Measurements from ENCODE around the gene ZNF573. TPM values are rescaled to one million over a fixed set of nuclear protein-coding genes. Genes with fewer than 3 reads are reported as not detected.

The ZNF573 gene
- total and polyA plus RNA-seq, 9 of the 15 experiments (the other 6 are each of a cell fraction or from before 2014, with no cell fraction given), result 1.5 to 7.9 (median 4.3) TPM

- Histone ChIP-seq H3K4me1 (replicated peaks in 1 of 2; ENCODE audit: control insufficient read depth in 2 of 2, insufficient read depth in 2 of 2, low read length in 2 of 2) (no peaks in the 10 kb centered on the region), H3K9ac (ENCODE audit: insufficient read depth in 1 of 2, low read depth in 2 of 2, low read length in 2 of 2) (no peak overlapping the region), H3K9me3 (replicated peaks; ENCODE audit: control insufficient read depth, insufficient read depth, low read depth, low read length) (no peaks in the 10 kb centered on the region), H4K20me1 (replicated peaks; ENCODE audit: control insufficient read depth, insufficient read depth, low read length) (no peaks in the 10 kb centered on the region), H3K27ac (ENCODE audit: extremely low read depth, low read depth, low read length) (no peak overlapping the region), H3K27me3 (ENCODE audit: control insufficient read depth in 2 of 2, insufficient read depth in 2 of 2, low read length in 2 of 2) (no peaks in the 10 kb centered on the region), H3K79me2 (ENCODE audit: control insufficient read depth, insufficient read depth, low read length) (no peaks in the 10 kb centered on the region), H3K4me2 (ENCODE audit: insufficient read depth, low read length) (no peak overlapping the region), H3K4me3 (no peak overlapping the region), H3K36me3 (ENCODE audit: control insufficient read depth, insufficient read depth, low read length) (peaks cover 10% of the 10 kb centered on the region; the same call in 2 of the 3 replicates), H2AFZ (ENCODE audit: low read depth, low read length) (no peak overlapping the region), H3K9me1 (ENCODE audit: control insufficient read depth, insufficient read depth, low read length) (no peaks in the 10 kb centered on the region)
- no TSS peak for BruUV-seq (replicated peaks)
- POLR2A ChIA-PET, result interaction anchor here (1.1 to 1.2 kb wide), 2 partner anchors 11 to 12 kb away, joined by 3 read pairs; no protein-coding TSS in a partner anchor
- FAIRE-seq, result no peak
- no peak for ATAC-seq
- WGBS (ENCODE audit: insufficient coverage, low coverage, missing lambda C conversion rate), result 45% methylated on average over 7 of the region's 7 CpGs
- in situ Hi-C loops (cut with MboI) (no loop called here), intact Hi-C loops (cut with micrococcal nuclease) (no loop called here)
- CTCF ChIA-PET (ENCODE audit: low intra/inter-chr PET ratio), result no interaction called here
- no peak for DNase-seq (ENCODE audit: extremely low read depth in 1 of 4, low spot score in 3 of 4)
- TF ChIP-seq NR1H2 (CRISPR knock-in tag; IDR thresholded peaks at IDR 0.05) (no peak), ZNF282 (CRISPR knock-in tag; IDR thresholded peaks at IDR 0.05) (no peak), ELF1 (tag; IDR thresholded peaks at IDR 0.05) (no peak), KDM2B (CRISPR knock-in tag; IDR thresholded peaks at IDR 0.05) (no peak), ZNF318 (IDR thresholded peaks at IDR 0.05; ENCODE audit: borderline replicate concordance in 1 of 2, low read depth in 1 of 2) (no peak), HDGF (IDR thresholded peaks at IDR 0.05) (no peak), EP400 (IDR thresholded peaks at IDR 0.05) (no peak), PPARD (CRISPR knock-in tag; IDR thresholded peaks at IDR 0.05) (no peak), MBD2 (IDR thresholded peaks at IDR 0.05; ENCODE audit: borderline replicate concordance, low read depth) (no peak), ZNF655 (CRISPR knock-in tag; IDR thresholded peaks at IDR 0.05) (no peak), BCL6 (CRISPR knock-in tag; IDR thresholded peaks at IDR 0.05) (no peak), TRIM25 (IDR thresholded peaks at IDR 0.05; ENCODE audit: borderline replicate concordance) (no peak)
These were observed 73.3 kb downstream of the ZNF573 start for GRCh38 chr19:37706052-37706605.

All from K562 (cell line).